Heart left ventricle (tissue), 13 donors: ENCODE data around the gene RIOK3.

Source experiments
- CTCF ChIP-seq, 12 donors: fragments of 200-600 bp; sonication (generic) in 4 of 12; IDR thresholded peaks; one replicate each; pipeline versions ENCODE4 v1.5.0 to v1.8.0; 2018 to 2022; ENCODE audit warnings: antibody characterized with exemption in 12 of 12, mild to moderate bottlenecking in 5 of 12
- POLR2A ChIP-seq, 2 donors: fragments of 450-650 bp; IDR thresholded peaks; one replicate each; pipeline ENCODE4 v1.6.1; 2017; ENCODE audit warnings: antibody characterized with exemption in 2 of 2, mild to moderate bottlenecking in 2 of 2, moderate library complexity in 2 of 2
- donor health status: ischemic (EF 13 %, LVEDD 7.1; RV severe dilation, severe dysfunction).
- donor health status: DM: no; HTN: yes; CAD: no.
- donor health status: DM: no; HTN: no; CAD: no.
- donor health status: ischemic (EF 25% LVEDD 6.9; RV normal size, moderate dysfunction).
- donor health status: ischemic (EF 25% LVEDD 5.7; RV mildly dilated, moderate dysfunction).
- donor health status: ischemic (EF 35%, LVEDD 5.7; RV mildly dilated, moderate dysfunction).
- donor health status: nonischemic (EF 11% LVEDD 7.7; RV severe dilation, severe dysfunction).
- donor health status: DM: yes; HTN: yes; CAD: no.
- donor health status: PGD.
- donor health status: ischemic (EF 29% LVEDD 5.4; RV normal size, mild dysfunction).
- donor health status: nonischemic (EF 23%, LVEDD 6.1; RV moderate dilation, normal function).

GRCh38 chr18:23405636-23406035 is 47.5 kb upstream of the RIOK3 start:
- TF ChIP-seq POLR2A (IDR thresholded peaks at IDR 0.05) (no peak), CTCF (IDR thresholded peaks at IDR 0.05) (no peak)
